Tibial nerve (tissue), 4 donors: Measurements from ENCODE around the gene CRP. TPM values are rescaled to one million over a fixed set of nuclear protein-coding genes. Genes with fewer than 3 reads are reported as not detected.

Experiments used
- DNase-seq, 2 donors: peaks; one replicate each; pipeline ENCODE4 v3.0.0-alpha.2; 2019; ENCODE audit warnings: low spot score in 2 of 2
- H3K27ac ChIP-seq, 4 donors: fragments of 200-600 bp; sonication (generic) in 3 of 4; one replicate each; pipeline ENCODE4 v1.5.1; 2017 to 2019; ENCODE audit warnings: mild to moderate bottlenecking in 1 of 4
- H3K27me3 ChIP-seq, 2 donors: fragments of 200-600 bp; sonication (generic) in 1 of 2; one replicate each; pipeline versions ENCODE4 v1.5.1 to v1.6.0; 2017 to 2019
- H3K36me3 ChIP-seq, 3 donors: fragments of 200-600 bp; sonication (generic); one replicate each; pipeline ENCODE4 v1.5.1; 2018 to 2019
- H3K4me1 ChIP-seq, 4 donors: fragments of 200-600 bp; sonication (generic) in 3 of 4; one replicate each; pipeline ENCODE4 v1.5.1; 2017 to 2019
- H3K4me3 ChIP-seq, 4 donors: fragments of 200-600 bp; sonication (generic) in 3 of 4; one replicate each; pipeline ENCODE4 v1.5.1; 2017 to 2019; ENCODE audit warnings: mild to moderate bottlenecking in 1 of 4, moderate library complexity in 1 of 4
- H3K9me3 ChIP-seq, 4 donors: fragments of 200-600 bp; sonication (generic) in 3 of 4; one replicate each; pipeline ENCODE4 v1.5.1; 2017 to 2019
- EP300 ChIP-seq, 2 donors: sonication (generic); formaldehyde crosslinking; IDR thresholded peaks; one replicate each; pipeline ENCODE4 v1.6.1; 2017; ENCODE audit warnings: antibody characterized with exemption in 2 of 2, mild to moderate bottlenecking in 1 of 2
- POLR2A ChIP-seq, 2 donors: fragments of 450-650 bp; IDR thresholded peaks; one replicate each; pipeline ENCODE4 v1.6.1; 2017; ENCODE audit warnings: antibody characterized with exemption in 2 of 2, mild to moderate bottlenecking in 2 of 2, moderate library complexity in 2 of 2
- WGBS, 2 donors: methylation state at CpG; one replicate each; pipeline ENCODE4 v1.1.5; 2018; 5-methylcytosine and 5-hydroxymethylcytosine counted together
- total RNA-seq, 4 donors: library from RNA; depleted of rRNA; stranded (reverse); fragments of >200 nt; gene quantifications; one replicate each; pipeline ENCODE4 v1.1.0, GENCODE V29; 2016
- TF ChIP-seq, protein P1 (sequence below), 5 experiments: fragments of 200-600 bp in 3 of 5; fragments of 450-650 bp in 2 of 5; sonication (generic) in 3 of 5; IDR thresholded peaks; one replicate each; pipeline ENCODE4 v1.5.1; 2016 to 2019; ENCODE audit warnings: antibody characterized with exemption in 5 of 5, mild to moderate bottlenecking in 3 of 5, moderate library complexity in 2 of 5

Gene CRP, protein sequence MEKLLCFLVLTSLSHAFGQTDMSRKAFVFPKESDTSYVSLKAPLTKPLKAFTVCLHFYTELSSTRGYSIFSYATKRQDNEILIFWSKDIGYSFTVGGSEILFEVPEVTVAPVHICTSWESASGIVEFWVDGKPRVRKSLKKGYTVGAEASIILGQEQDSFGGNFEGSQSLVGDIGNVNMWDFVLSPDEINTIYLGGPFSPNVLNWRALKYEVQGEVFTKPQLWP
- total RNA-seq, result not detected

DNA sequence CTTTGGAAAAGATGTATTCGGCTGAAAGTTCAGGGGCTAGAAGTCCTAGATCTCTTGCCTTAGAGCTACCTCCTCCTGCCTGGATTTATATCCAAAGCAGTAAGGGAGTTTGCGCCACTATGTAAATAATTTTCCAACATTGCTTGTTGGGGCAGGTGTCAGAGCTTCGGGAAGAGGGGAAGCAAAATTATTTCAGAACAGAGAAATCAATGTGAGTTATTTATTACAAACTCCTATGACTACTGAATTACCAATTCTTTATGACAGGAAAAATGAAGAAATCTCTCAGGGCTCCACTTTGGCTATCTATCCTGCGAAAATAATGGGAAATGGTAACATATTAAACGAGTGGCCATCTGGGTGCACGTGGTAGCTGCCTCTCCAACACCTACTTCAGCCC lies at the start of gene CRP:
Gene CRP (minus strand): TSS at position 61 of the 400 bp plus-strand sequence. CDS start 104 bp downstream, outside the sequence.
- no peak within 1 kb of the TSS for H3K4me3 ChIP-seq
- peaks cover 0 to 8% (median 0%) of the 10 kb centered on the region in 4 donors for H3K9me3 ChIP-seq
- no peaks in the 10 kb centered on the region for H3K36me3 ChIP-seq
- H3K4me1 ChIP-seq, result no peaks in the 10 kb centered on the region
- 80 to 82% methylated on average over 6 of the region's 6 CpGs for WGBS, 2 donors
- no peak for TF ChIP-seq POLR2A (IDR thresholded peaks at IDR 0.05)
- TF ChIP-seq, protein P1, sequence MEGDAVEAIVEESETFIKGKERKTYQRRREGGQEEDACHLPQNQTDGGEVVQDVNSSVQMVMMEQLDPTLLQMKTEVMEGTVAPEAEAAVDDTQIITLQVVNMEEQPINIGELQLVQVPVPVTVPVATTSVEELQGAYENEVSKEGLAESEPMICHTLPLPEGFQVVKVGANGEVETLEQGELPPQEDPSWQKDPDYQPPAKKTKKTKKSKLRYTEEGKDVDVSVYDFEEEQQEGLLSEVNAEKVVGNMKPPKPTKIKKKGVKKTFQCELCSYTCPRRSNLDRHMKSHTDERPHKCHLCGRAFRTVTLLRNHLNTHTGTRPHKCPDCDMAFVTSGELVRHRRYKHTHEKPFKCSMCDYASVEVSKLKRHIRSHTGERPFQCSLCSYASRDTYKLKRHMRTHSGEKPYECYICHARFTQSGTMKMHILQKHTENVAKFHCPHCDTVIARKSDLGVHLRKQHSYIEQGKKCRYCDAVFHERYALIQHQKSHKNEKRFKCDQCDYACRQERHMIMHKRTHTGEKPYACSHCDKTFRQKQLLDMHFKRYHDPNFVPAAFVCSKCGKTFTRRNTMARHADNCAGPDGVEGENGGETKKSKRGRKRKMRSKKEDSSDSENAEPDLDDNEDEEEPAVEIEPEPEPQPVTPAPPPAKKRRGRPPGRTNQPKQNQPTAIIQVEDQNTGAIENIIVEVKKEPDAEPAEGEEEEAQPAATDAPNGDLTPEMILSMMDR (IDR thresholded peaks at IDR 0.05), result no peak
- TF ChIP-seq EP300 (IDR thresholded peaks at IDR 0.05), result no peak
- no peak for DNase-seq
- H3K27ac ChIP-seq, result no peak within 1 kb of the TSS
- no peaks in the 10 kb centered on the region for H3K27me3 ChIP-seq

DNA sequence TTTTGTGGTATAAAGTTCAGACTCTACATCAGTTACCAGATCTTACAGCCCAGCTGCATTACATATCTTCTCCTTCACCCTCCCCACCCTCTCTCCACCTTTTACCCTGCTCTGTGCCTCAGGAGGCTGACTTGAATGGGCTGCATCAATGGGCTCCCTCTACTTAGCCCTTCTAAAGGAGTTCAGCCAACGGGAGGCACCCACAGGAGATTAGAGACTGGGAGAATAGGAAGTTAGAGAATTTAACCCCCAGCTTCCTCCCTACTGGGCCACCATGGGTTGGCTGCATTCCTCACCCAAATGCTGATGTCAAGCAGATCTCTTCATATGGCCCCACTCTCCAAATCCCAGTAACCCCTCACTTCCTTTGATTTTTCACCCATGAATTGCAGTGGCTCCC lies 49.3 kb upstream of the CRP start:
- no peaks in the 10 kb centered on the region for H3K27me3 ChIP-seq
- H3K9me3 ChIP-seq, result peaks cover 0 to 7% (median 0%) of the 10 kb centered on the region in 4 donors
- H3K4me1 ChIP-seq, result no peaks in the 10 kb centered on the region
- no peak overlapping the region for H3K27ac ChIP-seq
- no peaks in the 10 kb centered on the region for H3K36me3 ChIP-seq
- no peak for DNase-seq
- 11% methylated on average over 1 of the region's 1 CpG for WGBS, 2 donors
- no peak overlapping the region for H3K4me3 ChIP-seq
- TF ChIP-seq EP300 (IDR thresholded peaks at IDR 0.05) (no peak), POLR2A (IDR thresholded peaks at IDR 0.05) (no peak)
- TF ChIP-seq, protein P1 (IDR thresholded peaks at IDR 0.05), result no peak

DNA sequence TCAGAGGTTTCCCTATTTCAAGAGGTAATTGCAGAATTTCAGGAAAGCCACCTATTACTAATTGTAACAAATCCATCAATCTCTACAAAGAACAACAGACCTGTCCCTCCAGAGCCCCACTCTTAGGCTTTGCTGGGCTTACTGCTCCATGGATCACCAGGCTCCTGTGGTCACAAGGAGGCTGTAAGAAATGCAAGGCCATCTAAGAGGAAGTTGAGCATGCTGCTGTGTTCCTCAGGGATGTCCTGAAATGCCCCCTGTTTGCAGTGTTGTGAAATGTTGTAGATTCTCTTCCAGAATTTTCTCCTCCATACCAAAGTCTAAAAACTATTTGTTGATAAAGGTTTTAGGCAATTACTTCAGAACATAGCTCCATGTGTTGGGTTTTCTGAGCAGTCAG lies 42.0 kb upstream of the CRP start:
- TF ChIP-seq EP300 (IDR thresholded peaks at IDR 0.05), result peak; percentile 42 to 62
- TF ChIP-seq, protein P1 (IDR thresholded peaks at IDR 0.05), result no peak
- Histone ChIP-seq H3K27ac (no peak overlapping the region), H3K4me3 (no peak overlapping the region), H3K27me3 (no peaks in the 10 kb centered on the region), H3K4me1 (no peaks in the 10 kb centered on the region), H3K9me3 (no peaks in the 10 kb centered on the region), H3K36me3 (no peaks in the 10 kb centered on the region)
- peak in 1 of 2 donors; percentile 28 for DNase-seq

DNA sequence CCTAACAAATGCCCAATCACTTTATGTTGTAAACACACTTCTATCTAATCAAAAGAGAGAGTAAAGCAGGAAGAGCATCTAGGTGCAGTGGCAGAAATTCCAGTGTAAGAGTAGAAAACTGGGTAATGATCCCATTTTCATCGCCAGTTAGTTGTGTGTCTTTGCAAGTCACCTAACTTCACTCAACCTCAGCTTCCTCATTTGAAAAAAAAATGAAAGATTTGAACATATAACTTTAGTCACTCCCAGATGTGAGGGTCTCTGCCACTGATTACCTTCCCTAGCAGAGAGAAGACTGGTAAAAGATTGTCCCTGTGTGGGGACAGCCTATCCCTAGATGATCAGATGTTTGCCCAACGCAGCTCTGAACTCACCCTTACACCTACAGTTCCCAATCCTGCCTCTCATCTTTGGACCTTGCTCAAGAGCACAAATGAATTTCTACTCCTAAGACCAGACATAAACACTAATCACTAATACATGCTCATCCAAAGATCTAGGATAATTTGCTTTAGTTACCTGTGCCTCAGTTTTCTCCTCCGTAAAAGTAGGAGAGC lies 41.1 kb upstream of the CRP start:
- no peaks in the 10 kb centered on the region for H3K4me1 ChIP-seq
- no peak overlapping the region for H3K27ac ChIP-seq
- no peaks in the 10 kb centered on the region for H3K9me3 ChIP-seq
- H3K4me3 ChIP-seq, result no peak overlapping the region
- H3K27me3 ChIP-seq, result no peaks in the 10 kb centered on the region
- DNase-seq, result no peak
- 89 to 94% methylated on average over 3 of the region's 3 CpGs for WGBS, 2 donors
- no peaks in the 10 kb centered on the region for H3K36me3 ChIP-seq
- TF ChIP-seq POLR2A (IDR thresholded peaks at IDR 0.05) (no peak), EP300 (IDR thresholded peaks at IDR 0.05) (no peak)
- TF ChIP-seq, protein P1 (IDR thresholded peaks at IDR 0.05), result no peak

DNA sequence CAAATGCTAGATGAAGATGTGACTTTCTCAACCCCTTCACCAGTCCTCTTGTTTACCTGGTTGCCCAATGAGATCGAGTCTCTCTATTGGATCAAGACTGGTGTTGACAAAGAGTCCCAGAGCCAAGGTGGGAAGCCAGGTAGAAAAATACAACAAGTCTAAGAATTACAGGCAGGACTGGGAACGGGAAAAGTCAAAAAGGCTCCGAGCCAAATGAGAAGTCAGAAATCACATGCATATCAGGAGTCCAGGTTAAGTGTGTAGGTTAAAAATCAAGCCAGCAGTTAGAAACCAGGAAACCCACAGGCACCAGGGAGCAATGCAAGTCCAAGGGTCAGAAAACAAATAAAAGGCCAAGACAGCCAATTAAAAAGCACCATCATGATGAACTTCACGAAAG lies 39.0 kb upstream of the CRP start:
- H3K27ac ChIP-seq, result peak overlapping the region in 1 of 4 donors; percentile 15
- WGBS, 2 donors, result 74 to 77% methylated on average over 4 of the region's 4 CpGs
- no peak for DNase-seq

More for the DNA sequence above, 39.0 kb upstream of the CRP start:
- no peaks in the 10 kb centered on the region for H3K9me3 ChIP-seq
- H3K27me3 ChIP-seq, result no peaks in the 10 kb centered on the region
- H3K4me3 ChIP-seq, result no peak overlapping the region
- H3K36me3 ChIP-seq, result no peaks in the 10 kb centered on the region
- H3K4me1 ChIP-seq, result no peaks in the 10 kb centered on the region
- TF ChIP-seq POLR2A (IDR thresholded peaks at IDR 0.05), result no peak
- TF ChIP-seq EP300 (IDR thresholded peaks at IDR 0.05), result peak in 1 of 2 donors; percentile 31
